ENCODE data around the gene GIT2. TPM values are rescaled to one million over a fixed set of nuclear protein-coding genes. Genes with fewer than 3 reads are reported as not detected.
"Not testable (repeated sequence)": the region's sequence is repeated elsewhere in the genome, so short reads cannot be mapped to it uniquely, and the experiment has no call there.

GIT2 gene, protein sequence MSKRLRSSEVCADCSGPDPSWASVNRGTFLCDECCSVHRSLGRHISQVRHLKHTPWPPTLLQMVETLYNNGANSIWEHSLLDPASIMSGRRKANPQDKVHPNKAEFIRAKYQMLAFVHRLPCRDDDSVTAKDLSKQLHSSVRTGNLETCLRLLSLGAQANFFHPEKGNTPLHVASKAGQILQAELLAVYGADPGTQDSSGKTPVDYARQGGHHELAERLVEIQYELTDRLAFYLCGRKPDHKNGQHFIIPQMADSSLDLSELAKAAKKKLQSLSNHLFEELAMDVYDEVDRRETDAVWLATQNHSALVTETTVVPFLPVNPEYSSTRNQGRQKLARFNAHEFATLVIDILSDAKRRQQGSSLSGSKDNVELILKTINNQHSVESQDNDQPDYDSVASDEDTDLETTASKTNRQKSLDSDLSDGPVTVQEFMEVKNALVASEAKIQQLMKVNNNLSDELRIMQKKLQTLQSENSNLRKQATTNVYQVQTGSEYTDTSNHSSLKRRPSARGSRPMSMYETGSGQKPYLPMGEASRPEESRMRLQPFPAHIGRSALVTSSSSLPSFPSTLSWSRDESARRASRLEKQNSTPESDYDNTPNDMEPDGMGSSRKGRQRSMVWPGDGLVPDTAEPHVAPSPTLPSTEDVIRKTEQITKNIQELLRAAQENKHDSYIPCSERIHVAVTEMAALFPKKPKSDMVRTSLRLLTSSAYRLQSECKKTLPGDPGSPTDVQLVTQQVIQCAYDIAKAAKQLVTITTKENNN
- 43.6 TPM for total RNA-seq

GRCh38 chr12:109995686-109996482, at the start of gene GIT2:
Gene GIT2, minus strand, starts transcription at chr12:109996368. Its CDS starts 144 bp downstream, at chr12:109996224.
- peak; percentile 95 for DNase-seq (ENCODE audit: low spot score)

GRCh38 chr12:110042264-110042663, 46.1 kb upstream of the GIT2 start:
- DNase-seq (ENCODE audit: low spot score), result no peak

DNA sequence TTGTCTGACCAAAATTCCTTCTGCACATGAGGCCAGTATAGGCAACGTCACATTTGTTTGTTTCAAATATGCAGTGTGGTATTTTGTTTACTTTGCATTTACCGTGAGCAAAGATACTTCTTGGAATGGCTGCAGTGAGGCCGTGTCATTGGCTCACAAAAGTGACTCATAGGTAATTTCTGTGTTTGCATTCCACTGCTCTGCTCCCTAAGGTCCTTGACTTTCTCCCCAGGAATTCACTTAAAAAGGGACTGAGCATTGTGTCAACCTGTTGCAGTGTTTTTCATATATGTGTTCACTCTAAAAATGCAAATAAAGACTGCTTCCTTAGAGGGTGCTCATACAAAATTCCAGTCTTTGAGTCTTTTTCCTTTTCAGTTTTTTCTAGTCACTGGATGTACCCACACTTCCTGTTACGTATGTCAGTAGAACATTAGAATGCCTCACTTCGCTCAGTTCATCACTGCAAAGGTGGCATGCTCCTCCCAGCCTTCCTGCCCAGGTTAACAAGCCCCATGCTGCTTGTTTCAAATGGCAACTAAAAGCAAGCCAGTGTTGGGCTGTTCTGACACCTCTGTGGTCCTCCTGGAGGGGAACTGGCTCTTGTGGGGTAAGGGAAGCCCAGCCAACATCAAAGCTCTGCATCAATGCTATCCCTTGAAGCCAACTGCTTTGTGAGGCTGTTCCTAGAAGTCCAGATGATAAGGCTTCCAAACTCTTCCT, 43.1 kb upstream of the GIT2 start:
- peak; percentile 53 for DNase-seq (ENCODE audit: low spot score)

DNA sequence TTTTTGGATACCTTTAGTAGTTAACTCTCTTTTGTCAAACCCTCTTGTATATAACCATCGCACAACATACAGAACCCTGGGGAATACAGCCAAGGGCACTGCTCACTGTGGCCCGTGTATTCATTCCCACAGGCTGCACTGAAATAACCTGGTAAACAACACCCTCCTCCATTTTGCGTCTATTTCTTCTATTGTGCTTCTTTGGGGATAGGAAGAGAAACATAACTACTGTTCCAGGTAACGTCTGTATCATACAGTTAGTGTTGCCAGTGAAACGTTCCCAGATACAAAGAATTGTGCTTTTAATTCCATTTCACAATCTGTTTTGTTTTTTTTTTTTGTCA, 42.5 kb upstream of the GIT2 start:
- DNase-seq (ENCODE audit: low spot score), result no peak

DNA sequence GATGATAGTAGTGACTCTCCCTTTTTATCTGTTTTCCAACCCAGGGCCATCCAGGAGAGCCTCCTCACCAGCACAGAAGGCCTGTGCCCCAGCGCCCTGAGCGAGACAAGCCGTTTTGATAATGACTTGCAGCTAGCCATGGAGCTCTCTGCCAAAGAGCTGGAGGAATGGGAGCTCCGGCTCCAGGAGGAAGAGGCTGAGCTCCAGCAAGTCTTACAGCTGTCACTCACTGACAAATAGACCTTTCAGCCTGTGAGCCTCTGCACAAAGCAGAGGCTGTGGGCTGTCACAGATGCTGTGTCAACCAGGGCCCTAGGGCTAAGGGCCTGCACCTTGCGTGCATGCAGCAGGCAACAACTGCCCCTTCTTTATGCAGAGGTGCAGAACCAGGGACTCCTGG, 41.1 kb upstream of the GIT2 start:
- no peak for DNase-seq (ENCODE audit: low spot score)

- DNase-seq (ENCODE audit: low spot score), result no peak
Measured at GRCh38 chr12:110035534-110036104, 39.5 kb upstream of the GIT2 start.

GRCh38 chr12:110033888-110034287, 37.7 kb upstream of the GIT2 start:
- no peak for DNase-seq (ENCODE audit: low spot score)

DNA sequence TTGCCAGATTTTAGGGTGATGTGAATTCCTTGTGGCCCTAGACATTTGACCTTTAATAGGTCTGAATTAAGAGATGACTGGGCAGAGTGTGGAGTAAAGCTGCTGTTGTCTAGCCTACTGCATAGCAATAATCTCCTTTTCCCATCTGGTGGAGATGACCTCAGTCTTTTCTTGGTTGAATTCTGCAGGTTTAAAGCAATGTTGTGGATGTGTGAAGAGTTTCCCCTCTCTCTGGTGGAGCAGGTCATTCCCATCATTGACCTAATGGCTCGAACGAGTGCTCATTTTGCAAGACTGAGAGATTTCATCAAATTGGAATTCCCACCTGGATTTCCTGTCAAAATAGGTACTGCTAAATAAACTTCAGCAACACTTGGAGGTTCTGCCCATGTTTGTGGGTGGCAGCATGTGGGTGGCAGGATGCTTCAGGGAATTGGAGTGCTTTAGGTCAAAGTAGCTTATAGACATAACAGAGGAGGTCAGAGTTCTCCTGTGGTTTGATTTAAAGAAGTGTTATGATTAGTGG, 33.2 kb upstream of the GIT2 start:
- no peak for DNase-seq (ENCODE audit: low spot score)

DNA sequence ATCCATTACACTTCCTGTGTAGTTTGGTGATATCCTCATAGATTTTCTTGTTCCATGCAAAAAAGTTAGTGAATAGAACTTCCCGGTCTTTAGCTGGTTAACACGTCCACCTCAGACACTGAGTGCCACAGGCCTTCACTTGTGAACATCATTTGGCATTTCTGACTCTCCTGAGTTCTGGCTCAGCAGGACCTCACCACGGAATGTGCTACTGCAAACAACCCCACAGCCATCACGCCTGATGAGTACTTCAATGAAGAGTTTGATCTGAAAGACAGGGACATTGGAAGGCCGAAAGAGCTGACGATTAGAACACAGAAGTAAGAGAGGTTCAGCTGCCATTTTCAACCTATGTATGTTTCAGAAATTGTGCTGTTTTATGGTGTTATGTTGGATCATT, 32.2 kb upstream of the GIT2 start:
- no peak for DNase-seq (ENCODE audit: low spot score)

DNA sequence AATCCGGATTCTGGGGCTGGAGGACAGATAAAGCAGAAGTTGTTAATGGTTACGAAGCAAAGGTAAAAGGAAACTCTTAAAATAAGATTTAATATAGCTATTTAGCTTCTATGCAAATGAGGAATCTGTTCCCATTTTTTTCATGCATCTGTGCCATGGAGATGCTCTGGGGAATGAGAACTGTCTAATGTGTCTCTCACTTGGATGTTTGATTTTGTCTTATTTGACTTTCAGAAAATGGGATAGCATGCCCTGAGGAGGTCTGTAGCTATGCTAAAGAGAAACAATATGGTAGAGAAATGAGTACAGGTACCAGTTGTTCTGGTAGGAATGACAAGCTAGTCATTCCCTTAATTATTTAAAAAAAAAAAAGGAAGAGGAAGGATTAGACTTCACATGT, 27.9 kb upstream of the GIT2 start:
- DNase-seq (ENCODE audit: low spot score), result no peak

- DNase-seq (ENCODE audit: low spot score), result no peak
Measured at GRCh38 chr12:110023059-110023980, 27.2 kb upstream of the GIT2 start.

DNA sequence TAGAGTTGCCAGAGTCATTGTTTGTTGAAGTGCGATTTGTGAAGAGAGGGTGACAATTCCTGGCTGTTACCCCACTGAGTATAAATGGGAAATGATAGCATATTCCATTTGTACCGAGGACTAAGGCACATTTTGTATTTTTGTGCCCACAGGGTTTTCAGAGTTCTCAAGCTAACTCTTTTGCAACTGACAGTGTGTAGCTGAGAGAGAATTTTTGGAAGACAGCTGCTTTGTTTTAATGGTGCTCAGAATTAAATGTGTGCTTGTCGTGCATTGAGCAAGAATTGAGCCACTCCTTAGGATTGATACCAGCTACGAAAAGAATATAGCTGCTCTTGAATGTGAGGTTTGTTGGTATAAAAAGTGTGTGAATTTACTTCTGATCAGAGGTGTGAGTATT, 24.8 kb upstream of the GIT2 start:
- DNase-seq (ENCODE audit: low spot score), result no peak

DNA sequence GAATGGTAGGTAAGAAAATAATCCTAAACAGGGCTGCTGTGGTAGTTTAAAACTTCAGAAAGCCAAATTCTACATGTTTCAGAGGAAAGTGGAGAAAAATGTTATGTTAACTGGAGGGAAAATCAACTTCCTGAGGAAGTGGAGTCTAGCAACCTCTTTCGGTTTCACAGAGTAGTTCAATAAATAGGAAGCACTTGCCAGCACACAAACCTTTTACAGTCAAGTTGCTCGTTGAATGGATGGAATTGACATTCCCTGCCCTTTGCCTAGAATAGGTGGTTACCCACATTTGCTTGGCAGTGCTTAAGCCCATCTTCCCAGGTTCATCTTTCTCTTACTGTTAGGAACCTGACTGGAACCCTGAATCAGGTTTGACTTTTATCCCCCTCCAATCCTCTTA, 19.0 kb upstream of the GIT2 start:
- DNase-seq (ENCODE audit: low spot score), result no peak

GRCh38 chr12:110012659-110013058, 16.5 kb upstream of the GIT2 start:
- DNase-seq (ENCODE audit: low spot score), result no peak

GRCh38 chr12:110012137-110012536, 16.0 kb upstream of the GIT2 start:
- DNase-seq (ENCODE audit: low spot score), result no peak

GRCh38 chr12:110010853-110011723, 14.9 kb upstream of the GIT2 start:
- DNase-seq (ENCODE audit: low spot score), result no peak

DNA sequence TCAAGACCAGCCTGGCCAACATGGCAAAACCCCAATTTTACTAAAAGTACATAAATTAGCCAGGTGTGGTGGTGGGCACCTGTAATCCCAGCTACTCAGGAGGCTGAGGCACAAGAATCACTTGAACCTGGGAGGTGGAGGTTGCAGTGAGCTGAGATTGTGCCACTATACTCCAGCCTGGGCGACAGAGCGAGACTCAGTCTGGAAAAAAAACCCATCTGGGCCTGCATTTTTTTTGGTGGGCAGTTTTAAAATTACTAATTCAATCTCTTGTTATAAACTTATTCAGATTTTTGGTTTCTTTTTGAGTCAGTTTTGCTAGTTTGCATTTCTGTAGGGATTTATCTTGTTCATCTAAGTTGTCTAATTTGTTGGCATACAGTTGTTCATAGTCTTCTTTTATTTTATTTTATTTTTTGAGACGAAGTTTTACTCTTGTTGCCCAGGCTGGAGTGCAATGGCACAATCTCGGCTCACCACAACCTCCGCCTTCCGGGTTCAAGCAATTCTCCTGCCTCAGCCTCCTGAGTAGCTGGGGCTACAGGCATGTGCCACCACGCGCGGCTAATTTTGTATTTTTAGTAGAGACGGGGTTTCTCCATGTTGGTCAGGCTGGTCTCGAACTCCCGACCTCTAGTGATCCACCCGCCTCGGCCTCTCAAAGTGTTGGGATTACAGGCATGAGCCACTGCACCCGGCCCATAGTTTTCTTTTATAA, 12.7 kb upstream of the GIT2 start:
- DNase-seq (ENCODE audit: low spot score), result not testable (repeated sequence)

GRCh38 chr12:110007881-110008280, 11.7 kb upstream of the GIT2 start:
- no peak for DNase-seq (ENCODE audit: low spot score)

All from mucosa of gallbladder (tissue), 1 donor.